Esophagus squamous epithelium (tissue), 5 donors: ENCODE measurements around the gene PI4K2B. TPM values are rescaled to one million over a fixed set of nuclear protein-coding genes. Genes with fewer than 3 reads are reported as not detected.
"Not testable (repeated sequence)": the region's sequence is repeated elsewhere in the genome, so short reads cannot be mapped to it uniquely, and the experiment has no call there.

Source experiments
- DNase-seq: peaks from one replicate; lab custom pipeline; 2025; lab: John Stamatoyannopoulos, UW
- H3K27ac ChIP-seq, 4 donors: fragments of 200-600 bp; sonication (generic); one replicate each; pipeline ENCODE4 v1.5.1; 2016 to 2019; ENCODE audit warnings: mild to moderate bottlenecking in 1 of 4
- H3K27me3 ChIP-seq, 4 donors: fragments of 200-600 bp; sonication (generic); 1 replicate in 3 of 4; 2 replicates in 1 of 4; pipeline versions ENCODE4 v1.5.1 to v1.6.0; 2017 to 2021; ENCODE audit warnings: antibody characterized with exemption in 1 of 4
- H3K36me3 ChIP-seq, 3 donors: fragments of 200-600 bp; sonication (generic); one replicate each; pipeline ENCODE4 v1.5.1; 2016 to 2019
- H3K4me1 ChIP-seq, 3 donors: fragments of 200-600 bp; sonication (generic); one replicate each; pipeline ENCODE4 v1.5.1; 2017 to 2019
- H3K4me3 ChIP-seq, 4 donors: fragments of 200-600 bp; sonication (generic); 1 replicate in 3 of 4; 2 replicates in 1 of 4; pipeline ENCODE4 v1.5.1; 2016 to 2019; ENCODE audit warnings: mild to moderate bottlenecking in 2 of 4, moderate library complexity in 1 of 4
- H3K9me3 ChIP-seq, 3 donors: fragments of 200-600 bp; sonication (generic); one replicate each; pipeline ENCODE4 v1.5.1; 2016 to 2019
- CTCF ChIP-seq, 6 experiments: fragments of 450-650 bp in 4 of 6; fragments of 200-600 bp in 2 of 6; sonication (generic) in 2 of 6; IDR thresholded peaks; one replicate each; pipeline ENCODE4 v1.5.1; 2016 to 2019; ENCODE audit warnings: antibody characterized with exemption in 6 of 6, mild to moderate bottlenecking in 4 of 6, moderate library complexity in 4 of 6
- POLR2A ChIP-seq, 4 donors: fragments of 450-650 bp; IDR thresholded peaks; one replicate each; pipeline ENCODE4 v1.6.1; 2017; ENCODE audit warnings: antibody characterized with exemption in 4 of 4, mild to moderate bottlenecking in 4 of 4, moderate library complexity in 3 of 4
- WGBS, 2 donors: methylation state at CpG; one replicate each; pipeline ENCODE4 v1.1.5; 2018; 5-methylcytosine and 5-hydroxymethylcytosine counted together
- intact Hi-C: fragments of 100-400 bp; cut with DNase I; formaldehyde crosslinking; loops from one replicate; pipeline ENCODE4 v1.15.0; 2022
- total RNA-seq, 4 donors: library from RNA; depleted of rRNA; stranded (reverse); fragments of >200 nt; gene quantifications; one replicate each; pipeline ENCODE4 v1.1.0, GENCODE V29; 2016
- donor health status: DM: yes; HTN: yes; CAD: no.

PI4K2B gene
- total RNA-seq, 4 donors from 2014 or later = 11.7 to 31.7 (median 26.8) TPM

- no peaks in the 10 kb centered on the region for H3K36me3 ChIP-seq
- intact Hi-C loops = loop anchor here (10.0 kb wide), 1 partner anchor 48 kb away; no protein-coding TSS in a partner anchor
- TF ChIP-seq CTCF (IDR thresholded peaks at IDR 0.05) (no peak), POLR2A (IDR thresholded peaks at IDR 0.05) (no peak)
- H3K27ac ChIP-seq = no peak overlapping the region
- 85 to 94% methylated on average over 5 to 6 of the region's 22 CpGs for WGBS, 2 donors
- H3K9me3 ChIP-seq = no peaks in the 10 kb centered on the region
- no peaks in the 10 kb centered on the region for H3K27me3 ChIP-seq
- H3K4me3 ChIP-seq = no peak overlapping the region
- H3K4me1 ChIP-seq = no peaks in the 10 kb centered on the region
- DNase-seq = no peak
Measured at GRCh38 chr4:25246680-25247611, 13.1 kb downstream of the PI4K2B start.

- H3K4me3 ChIP-seq, H3K36me3 ChIP-seq, H3K9me3 ChIP-seq, H3K4me1 ChIP-seq, H3K27me3 ChIP-seq, H3K27ac ChIP-seq, DNase-seq: not testable (repeated sequence)
- intact Hi-C loops = loop anchor here (10.0 kb wide), 1 partner anchor 46 kb away; no protein-coding TSS in a partner anchor
- WGBS, 2 donors = 64 to 68% methylated on average over 3 to 4 of the region's 6 CpGs
Measured at GRCh38 chr4:25248875-25249274, 15.0 kb downstream of the PI4K2B start.

- not testable (repeated sequence) for H3K27ac ChIP-seq, H3K4me3 ChIP-seq, H3K27me3 ChIP-seq, DNase-seq, H3K36me3 ChIP-seq, H3K9me3 ChIP-seq, H3K4me1 ChIP-seq
- intact Hi-C loops = loop anchor here (10.0 kb wide), 1 partner anchor 45 kb away; no protein-coding TSS in a partner anchor
- no CpG with 5 or more reads among the region's 25 CpGs for WGBS, 2 donors
Measured at GRCh38 chr4:25249494-25249893, 15.7 kb downstream of the PI4K2B start.

GRCh38 chr4:25252230-25253070 lies 18.6 kb downstream of the PI4K2B start:
- DNase-seq = no peak
- no peak for TF ChIP-seq CTCF (IDR thresholded peaks at IDR 0.05)
- no peak for TF ChIP-seq POLR2A (IDR thresholded peaks at IDR 0.05)
- peaks cover 0 to 32% (median 15%) of the 10 kb centered on the region in 3 donors for H3K36me3 ChIP-seq
- 82 to 91% methylated on average over 9 of the region's 9 CpGs for WGBS, 2 donors
- peaks cover 0 to 7% (median 6%) of the 10 kb centered on the region in 3 donors for H3K4me1 ChIP-seq
- no peak overlapping the region for H3K4me3 ChIP-seq
- intact Hi-C loops = no loop called here
- no peak overlapping the region for H3K27ac ChIP-seq
- H3K9me3 ChIP-seq = no peaks in the 10 kb centered on the region
- no peaks in the 10 kb centered on the region for H3K27me3 ChIP-seq

- Histone ChIP-seq H3K4me1 (peaks cover 0 to 7% (median 6%) of the 10 kb centered on the region in 3 donors), H3K27me3 (no peaks in the 10 kb centered on the region), H3K27ac (no peak overlapping the region), H3K36me3 (peaks cover 0 to 32% (median 15%) of the 10 kb centered on the region in 3 donors), H3K4me3 (no peak overlapping the region), H3K9me3 (no peaks in the 10 kb centered on the region)
- 14 to 15% methylated on average over 2 of the region's 2 CpGs for WGBS, 2 donors
- DNase-seq = no peak
- TF ChIP-seq CTCF (IDR thresholded peaks at IDR 0.05) (no peak), POLR2A (IDR thresholded peaks at IDR 0.05) (no peak)
- intact Hi-C loops = no loop called here
Measured at GRCh38 chr4:25253071-25253445, 19.2 kb downstream of the PI4K2B start.

- H3K27me3 ChIP-seq, H3K27ac ChIP-seq, H3K9me3 ChIP-seq, DNase-seq, H3K4me1 ChIP-seq, H3K4me3 ChIP-seq, intact Hi-C loops: not testable (repeated sequence)
- H3K36me3 ChIP-seq = peaks cover 0 to 34% (median 15%) of the 10 kb centered on the region in 3 donors
- 89 to 92% methylated on average over 6 to 12 of the region's 12 CpGs for WGBS, 2 donors
Measured at GRCh38 chr4:25253786-25254185, 20.0 kb downstream of the PI4K2B start.
